ENCODE results near the gene ACVRL1. TPM values are rescaled to one million over a fixed set of nuclear protein-coding genes. Genes with fewer than 3 reads are reported as not detected.

Gene ACVRL1
- total and polyA plus RNA-seq, 4 donors, result 3.1 to 7.9 (median 6.1) TPM

- no peak for DNase-seq (ENCODE audit: low spot score)
- peaks cover 0 to 2% (median 0%) of the 10 kb centered on the region in 4 donors for H3K27me3 ChIP-seq (ENCODE audit: control insufficient read depth in 4 of 4, insufficient read depth in 4 of 4, low read length in 3 of 4)
- H3K36me3 ChIP-seq (ENCODE audit: control insufficient read depth in 4 of 4, insufficient read depth in 3 of 4, low read depth in 1 of 4, low read length in 3 of 4), result no peaks in the 10 kb centered on the region
- TF ChIP-seq RXRA (IDR thresholded peaks at IDR 0.05), result no peak
- no peak for TF ChIP-seq REST (IDR thresholded peaks at IDR 0.05)
- no peak for TF ChIP-seq ZBTB33 (IDR thresholded peaks at IDR 0.05)
- no peak for TF ChIP-seq NR2F2 (IDR thresholded peaks at IDR 0.05)
- no peak for TF ChIP-seq CTCF (IDR thresholded peaks at IDR 0.05; ENCODE audit: low read depth, low read length, missing input control)
- no peak for TF ChIP-seq HNF4G (IDR thresholded peaks at IDR 0.05)
- no peak for TF ChIP-seq ATF3 (IDR thresholded peaks at IDR 0.05)
- no peak for TF ChIP-seq FOXA1 (IDR thresholded peaks at IDR 0.05)
- TF ChIP-seq HNF4A (conservative IDR thresholded peaks at IDR 0.05), result no peak
- H3K9ac ChIP-seq (ENCODE audit: low read depth in 1 of 2, low read length in 2 of 2), result no peak overlapping the region
- peaks cover 0 to 9% (median 5%) of the 10 kb centered on the region in 4 donors for H3K4me1 ChIP-seq (ENCODE audit: control insufficient read depth in 4 of 4, insufficient read depth in 4 of 4, low read length in 3 of 4)
- H3K27ac ChIP-seq (ENCODE audit: low read depth in 1 of 2, low read length in 2 of 2), result no peak overlapping the region
- H3K9me3 ChIP-seq (ENCODE audit: control insufficient read depth in 4 of 4, low read length in 3 of 4), result no peaks in the 10 kb centered on the region
- 73% methylated on average over 4 of the region's 4 CpGs for WGBS
- H3K4me3 ChIP-seq (ENCODE audit: low read depth in 1 of 3, low read length in 3 of 3), result no peak overlapping the region
These were observed 36.8 kb upstream of the ACVRL1 start for GRCh38 chr12:51870504-51870903.

- Histone ChIP-seq H3K4me3 (ENCODE audit: low read depth in 1 of 3, low read length in 3 of 3) (no peak overlapping the region), H3K36me3 (ENCODE audit: control insufficient read depth in 4 of 4, insufficient read depth in 3 of 4, low read depth in 1 of 4, low read length in 3 of 4) (no peaks in the 10 kb centered on the region), H3K9me3 (ENCODE audit: control insufficient read depth in 4 of 4, low read length in 3 of 4) (no peaks in the 10 kb centered on the region), H3K27me3 (ENCODE audit: control insufficient read depth in 4 of 4, insufficient read depth in 4 of 4, low read length in 3 of 4) (peaks cover 0 to 2% (median 0%) of the 10 kb centered on the region in 4 donors), H3K9ac (ENCODE audit: low read depth in 1 of 2, low read length in 2 of 2) (no peak overlapping the region), H3K4me1 (ENCODE audit: control insufficient read depth in 4 of 4, insufficient read depth in 4 of 4, low read length in 3 of 4) (peaks cover 0 to 9% (median 5%) of the 10 kb centered on the region in 4 donors), H3K27ac (ENCODE audit: low read depth in 1 of 2, low read length in 2 of 2) (no peak overlapping the region)
- WGBS, result 83% methylated on average over 6 of the region's 6 CpGs
- no peak for DNase-seq (ENCODE audit: low spot score)
- TF ChIP-seq REST (IDR thresholded peaks at IDR 0.05), result no peak
- no peak for TF ChIP-seq FOXA2 (IDR thresholded peaks at IDR 0.05)
- no peak for TF ChIP-seq MAX (IDR thresholded peaks at IDR 0.05)
- TF ChIP-seq RAD21 (IDR thresholded peaks at IDR 0.05), result no peak
- no peak for TF ChIP-seq ZBTB33 (IDR thresholded peaks at IDR 0.05)
- no peak for TF ChIP-seq HNF4A (conservative IDR thresholded peaks at IDR 0.05)
- TF ChIP-seq RXRA (IDR thresholded peaks at IDR 0.05), result no peak
- TF ChIP-seq NR2F2 (IDR thresholded peaks at IDR 0.05), result no peak
- no peak for TF ChIP-seq EGR1 (IDR thresholded peaks at IDR 0.05; ENCODE audit: low read depth in 2 of 2)
- no peak for TF ChIP-seq JUND (IDR thresholded peaks at IDR 0.05)
- no peak for TF ChIP-seq SP1 (IDR thresholded peaks at IDR 0.05)
- no peak for TF ChIP-seq YY1 (IDR thresholded peaks at IDR 0.05)
- no peak for TF ChIP-seq GABPA (IDR thresholded peaks at IDR 0.05 in 1 of 2, conservative IDR thresholded peaks at IDR 0.05 in 1 of 2)
These were observed 36.2 kb upstream of the ACVRL1 start for GRCh38 chr12:51871126-51871525.

Data from liver (tissue), 9 donors.